Measurements from ENCODE around the gene MCOLN1.

- no peak for TF ChIP-seq CTCF (optimal IDR thresholded peaks at IDR 0.05 in 1 of 3, IDR thresholded peaks at IDR 0.05 in 1 of 3, conservative IDR thresholded peaks at IDR 0.05 in 1 of 3; ENCODE audit: extremely low read depth in 1 of 3, insufficient read depth in 2 of 3, low read length in 3 of 3)
- TF ChIP-seq EZH2 (IDR thresholded peaks at IDR 0.05; ENCODE audit: low read length), result no peak
These were observed 33.6 kb upstream of the MCOLN1 start, which contains the start of gene PEX11G for GRCh38 chr19:7488736-7489353.

Data from keratinocyte (primary cell).